WERI-Rb-1 (cell line): Measurements from ENCODE around the gene HBQ1.

Experiments
- DNase-seq: peaks from one replicate; pipeline ENCODE4 v3.0.0-alpha.2; 2020
- H3K27ac ChIP-seq: fragments of 250-450 bp; sonication (Bioruptor Pico); 2 replicates; pipeline ENCODE4 v1.5.1; 2020; ENCODE audit warnings: mild to moderate bottlenecking, moderate library complexity
- H3K27me3 ChIP-seq: fragments of 250-450 bp; sonication (Bioruptor Pico); 2 replicates; pipeline ENCODE4 v1.5.1; 2021; ENCODE audit warnings: mild to moderate bottlenecking, low read depth, moderate library complexity; ENCODE audit not compliant: insufficient read depth, severe bottlenecking
- H3K36me3 ChIP-seq: fragments of 250-450 bp; sonication (Bioruptor Pico); 2 replicates; pipeline ENCODE4 v1.5.1; 2020; ENCODE audit warnings: mild to moderate bottlenecking, moderate library complexity
- H3K4me3 ChIP-seq: 2 replicates; pipeline ENCODE4 v1.5.1; 2011; ENCODE audit warnings: low read depth, mild to moderate bottlenecking, control low read depth, low read length
- H3K9me3 ChIP-seq: fragments of 250-450 bp; sonication (Bioruptor Pico); 2 replicates; pipeline ENCODE4 v1.5.1; 2021; ENCODE audit warnings: mild to moderate bottlenecking, moderate library complexity; ENCODE audit not compliant: severe bottlenecking
- TF ChIP-seq, protein P1 (sequence below): IDR thresholded peaks from 2 replicates; pipeline ENCODE4 v1.5.1; 2011; ENCODE audit warnings: low read depth, mild to moderate bottlenecking, control low read depth, inconsistent platforms, low read length

HBQ1 gene

DNA sequence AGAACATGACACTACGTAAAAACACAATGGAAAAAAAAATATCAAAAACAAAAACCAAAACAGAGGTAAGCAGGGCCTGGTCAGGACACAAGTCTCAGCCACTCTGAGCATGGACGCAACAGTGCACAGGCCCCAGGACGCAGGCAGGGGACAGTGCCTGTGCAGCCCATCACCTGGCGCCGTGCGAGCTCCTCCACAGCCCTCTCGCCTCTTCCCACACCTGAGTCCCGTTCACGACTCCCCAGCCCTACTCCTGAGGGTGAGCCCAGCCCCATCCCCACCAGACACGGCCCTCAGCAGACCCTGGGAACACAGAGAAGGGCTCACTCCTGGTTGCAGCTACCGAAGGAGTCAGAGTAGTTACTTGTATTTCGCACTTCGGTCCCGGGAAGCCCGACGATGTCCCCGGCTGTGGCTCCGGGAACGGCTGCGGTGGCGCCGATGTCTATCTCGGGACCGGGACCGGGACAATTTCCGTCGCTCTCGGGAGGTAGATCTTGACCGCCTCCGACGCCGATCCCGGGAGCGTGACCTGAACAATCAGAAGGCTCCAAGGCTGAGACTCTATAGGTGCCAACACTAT, 9.4 kb downstream of the HBQ1 start:
- H3K9me3 ChIP-seq, result no peaks in the 10 kb centered on the region
- DNase-seq, result no peak
- TF ChIP-seq, protein P1, sequence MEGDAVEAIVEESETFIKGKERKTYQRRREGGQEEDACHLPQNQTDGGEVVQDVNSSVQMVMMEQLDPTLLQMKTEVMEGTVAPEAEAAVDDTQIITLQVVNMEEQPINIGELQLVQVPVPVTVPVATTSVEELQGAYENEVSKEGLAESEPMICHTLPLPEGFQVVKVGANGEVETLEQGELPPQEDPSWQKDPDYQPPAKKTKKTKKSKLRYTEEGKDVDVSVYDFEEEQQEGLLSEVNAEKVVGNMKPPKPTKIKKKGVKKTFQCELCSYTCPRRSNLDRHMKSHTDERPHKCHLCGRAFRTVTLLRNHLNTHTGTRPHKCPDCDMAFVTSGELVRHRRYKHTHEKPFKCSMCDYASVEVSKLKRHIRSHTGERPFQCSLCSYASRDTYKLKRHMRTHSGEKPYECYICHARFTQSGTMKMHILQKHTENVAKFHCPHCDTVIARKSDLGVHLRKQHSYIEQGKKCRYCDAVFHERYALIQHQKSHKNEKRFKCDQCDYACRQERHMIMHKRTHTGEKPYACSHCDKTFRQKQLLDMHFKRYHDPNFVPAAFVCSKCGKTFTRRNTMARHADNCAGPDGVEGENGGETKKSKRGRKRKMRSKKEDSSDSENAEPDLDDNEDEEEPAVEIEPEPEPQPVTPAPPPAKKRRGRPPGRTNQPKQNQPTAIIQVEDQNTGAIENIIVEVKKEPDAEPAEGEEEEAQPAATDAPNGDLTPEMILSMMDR, result no peak
- H3K4me3 ChIP-seq, result no peak overlapping the region
- no peaks in the 10 kb centered on the region for H3K27me3 ChIP-seq
- no peak overlapping the region for H3K27ac ChIP-seq
- H3K36me3 ChIP-seq, result peaks cover 80% of the 10 kb centered on the region

DNA sequence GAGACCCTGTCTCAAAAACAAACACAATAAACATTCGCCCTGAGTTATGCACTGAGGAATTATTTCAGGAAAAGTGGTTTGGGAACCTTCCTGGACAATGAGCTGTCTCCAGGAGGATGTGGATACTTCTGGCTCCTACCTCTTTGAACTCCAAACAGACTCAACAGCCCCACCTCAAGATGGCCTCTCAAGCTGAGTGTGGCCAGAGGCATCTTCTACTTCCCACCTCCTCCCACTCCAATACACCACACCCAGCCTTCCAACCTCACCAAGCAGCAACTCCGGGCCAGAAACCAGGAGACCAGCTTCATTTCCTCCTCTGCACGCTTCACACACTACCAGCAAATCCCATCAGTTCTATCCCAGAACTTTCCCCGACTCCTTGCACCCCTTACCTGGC, 11.6 kb downstream of the HBQ1 start:
- TF ChIP-seq, protein P1, result no peak
- Histone ChIP-seq H3K36me3 (peaks cover 92% of the 10 kb centered on the region), H3K27ac (no peak overlapping the region), H3K9me3 (no peaks in the 10 kb centered on the region), H3K27me3 (no peaks in the 10 kb centered on the region), H3K4me3 (no peak overlapping the region)
- no peak for DNase-seq

DNA sequence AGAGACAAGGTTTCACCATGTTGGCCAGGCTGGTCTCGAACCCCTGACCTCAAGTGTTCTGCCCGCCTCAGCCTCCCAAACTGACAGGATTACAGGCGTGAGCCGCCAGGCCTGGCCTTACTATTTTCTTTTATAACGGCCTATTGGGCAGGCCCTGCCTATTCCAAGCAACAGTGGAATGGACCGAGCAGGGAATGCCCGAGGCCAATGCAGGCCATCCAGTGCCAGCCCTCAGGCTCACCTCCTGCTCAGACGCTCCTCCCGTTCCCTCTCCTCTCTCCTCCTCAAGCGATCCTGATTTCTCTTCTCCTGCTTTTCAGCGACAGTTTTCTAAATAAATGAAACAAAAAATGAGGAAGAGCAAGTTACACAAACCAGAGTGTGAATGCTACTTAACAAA, 12.4 kb downstream of the HBQ1 start:
- TF ChIP-seq, protein P1, result no peak
- H3K36me3 ChIP-seq, result peaks cover 94% of the 10 kb centered on the region
- no peak for DNase-seq
- no peaks in the 10 kb centered on the region for H3K9me3 ChIP-seq
- no peak overlapping the region for H3K27ac ChIP-seq
- H3K4me3 ChIP-seq, result no peak overlapping the region
- no peaks in the 10 kb centered on the region for H3K27me3 ChIP-seq

DNA sequence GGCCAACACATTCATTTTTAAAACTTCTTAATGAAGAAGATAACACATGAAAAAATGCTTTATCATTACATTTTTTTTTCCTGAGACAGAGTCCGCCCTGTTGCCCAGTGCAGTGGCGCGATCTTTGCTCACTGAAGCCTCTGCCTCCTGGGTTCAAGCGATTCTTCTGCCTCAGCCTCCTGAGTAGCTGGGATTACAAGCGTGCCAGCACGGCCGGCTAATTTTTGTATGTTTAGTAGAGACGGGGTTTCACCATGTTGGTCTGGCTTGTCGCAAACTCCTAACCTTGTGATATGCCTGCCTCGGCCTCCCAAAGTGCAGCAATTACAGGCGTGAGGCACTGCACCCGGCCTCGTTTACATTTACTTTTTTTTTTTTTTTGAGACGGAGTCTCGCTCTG, 13.2 kb downstream of the HBQ1 start:
- TF ChIP-seq, protein P1, result no peak
- H3K36me3 ChIP-seq, result peaks cover 95% of the 10 kb centered on the region

DNA sequence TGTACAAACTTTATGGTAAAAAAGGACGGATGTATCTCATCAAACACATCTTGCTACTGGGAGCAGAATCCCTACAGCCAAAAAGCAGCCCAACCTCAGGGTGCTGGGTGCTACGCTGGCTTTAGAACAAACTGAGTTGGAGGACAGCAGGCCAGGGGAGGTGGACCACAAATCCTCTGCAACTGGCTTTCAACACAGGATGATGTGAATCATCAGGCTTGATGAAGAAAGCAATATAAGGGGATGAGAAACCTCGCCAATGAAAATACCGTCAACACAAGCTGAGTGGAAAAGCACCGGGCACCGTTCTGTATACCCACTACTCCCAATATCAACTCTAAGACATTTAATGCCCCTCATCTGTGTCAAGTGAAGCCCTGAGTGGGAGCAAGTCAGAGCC, 14.3 kb downstream of the HBQ1 start:
- Histone ChIP-seq H3K27me3 (no peaks in the 10 kb centered on the region), H3K4me3 (no peak overlapping the region), H3K27ac (no peak overlapping the region), H3K36me3 (peaks cover 94% of the 10 kb centered on the region), H3K9me3 (no peaks in the 10 kb centered on the region)
- TF ChIP-seq, protein P1, result no peak
- DNase-seq, result no peak

More for the DNA sequence above, 13.2 kb downstream of the HBQ1 start:
- no peak for DNase-seq
- no peak overlapping the region for H3K27ac ChIP-seq
- no peaks in the 10 kb centered on the region for H3K27me3 ChIP-seq
- no peaks in the 10 kb centered on the region for H3K9me3 ChIP-seq
- no peak overlapping the region for H3K4me3 ChIP-seq

DNA sequence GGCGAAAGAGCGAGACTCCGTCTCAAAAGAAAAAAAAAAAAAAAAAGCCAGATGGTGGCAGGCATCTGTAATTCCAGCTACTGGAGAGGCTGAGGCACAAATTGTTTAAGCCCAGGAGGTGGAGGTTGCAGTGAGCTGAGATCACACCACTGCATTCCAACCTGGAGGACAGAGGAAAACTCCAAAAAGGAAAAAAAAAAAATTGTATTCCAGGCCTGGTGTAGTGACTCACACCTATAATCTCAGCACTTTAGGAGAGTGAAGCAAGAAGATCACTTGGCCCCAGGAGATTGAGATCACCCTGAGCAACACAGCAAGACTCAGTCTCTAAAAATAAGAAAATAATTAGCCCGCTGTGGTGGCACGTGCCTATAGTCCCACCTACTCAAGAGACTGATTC, 20.1 kb downstream of the HBQ1 start:
- no peak for DNase-seq
- TF ChIP-seq, protein P1, result no peak
- Histone ChIP-seq H3K36me3 (peaks cover 81% of the 10 kb centered on the region), H3K9me3 (no peaks in the 10 kb centered on the region), H3K27me3 (no peaks in the 10 kb centered on the region), H3K27ac (no peak overlapping the region), H3K4me3 (no peak overlapping the region)
